GM12874 (cell line): ENCODE results near the gene TSSK1B.

Source experiments
- TF ChIP-seq, protein P1 (sequence below): IDR thresholded peaks from 2 replicates; pipeline ENCODE4 v1.5.1; 2011; ENCODE audit warnings: low read depth, mild to moderate bottlenecking, control low read depth, low read length, moderate library complexity; ENCODE audit not compliant: insufficient read depth

Gene TSSK1B

DNA sequence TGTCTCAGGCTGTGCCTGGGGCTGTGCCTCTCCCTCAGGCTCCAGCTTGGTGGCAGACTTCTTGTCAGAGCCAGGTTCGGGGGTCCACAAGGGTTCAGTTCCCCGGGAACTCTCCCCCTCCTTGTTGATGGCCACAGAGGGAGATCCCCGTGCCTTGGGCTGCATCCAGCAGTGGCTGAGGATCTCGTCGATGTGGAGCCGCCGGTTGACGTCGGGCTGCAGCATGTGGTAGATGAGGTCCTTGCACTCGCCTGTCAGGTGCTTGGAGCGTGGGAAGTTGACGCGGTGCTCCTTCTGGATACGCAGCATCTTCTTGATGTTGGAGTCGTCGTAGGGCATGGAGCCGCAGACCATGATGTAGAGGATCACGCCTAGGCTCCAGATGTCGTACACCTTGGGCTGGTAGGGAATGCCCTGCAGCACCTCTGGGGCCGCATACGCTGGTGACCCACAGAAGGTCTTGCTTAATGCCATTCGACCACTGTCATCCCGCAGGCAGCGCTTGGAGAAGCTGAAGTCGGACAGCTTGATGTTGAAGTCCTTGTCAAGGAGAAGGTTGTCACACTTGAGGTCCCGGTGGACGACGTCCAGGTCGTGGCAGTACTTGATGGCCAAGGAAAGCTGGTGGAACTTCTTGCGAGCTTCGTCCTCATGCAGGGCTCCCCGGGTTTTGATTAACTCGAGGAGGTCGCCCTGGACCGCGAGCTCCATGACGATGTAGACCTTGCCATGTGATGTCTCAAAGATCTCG lies 752 bp downstream of the TSSK1B start:
- TF ChIP-seq, protein P1, sequence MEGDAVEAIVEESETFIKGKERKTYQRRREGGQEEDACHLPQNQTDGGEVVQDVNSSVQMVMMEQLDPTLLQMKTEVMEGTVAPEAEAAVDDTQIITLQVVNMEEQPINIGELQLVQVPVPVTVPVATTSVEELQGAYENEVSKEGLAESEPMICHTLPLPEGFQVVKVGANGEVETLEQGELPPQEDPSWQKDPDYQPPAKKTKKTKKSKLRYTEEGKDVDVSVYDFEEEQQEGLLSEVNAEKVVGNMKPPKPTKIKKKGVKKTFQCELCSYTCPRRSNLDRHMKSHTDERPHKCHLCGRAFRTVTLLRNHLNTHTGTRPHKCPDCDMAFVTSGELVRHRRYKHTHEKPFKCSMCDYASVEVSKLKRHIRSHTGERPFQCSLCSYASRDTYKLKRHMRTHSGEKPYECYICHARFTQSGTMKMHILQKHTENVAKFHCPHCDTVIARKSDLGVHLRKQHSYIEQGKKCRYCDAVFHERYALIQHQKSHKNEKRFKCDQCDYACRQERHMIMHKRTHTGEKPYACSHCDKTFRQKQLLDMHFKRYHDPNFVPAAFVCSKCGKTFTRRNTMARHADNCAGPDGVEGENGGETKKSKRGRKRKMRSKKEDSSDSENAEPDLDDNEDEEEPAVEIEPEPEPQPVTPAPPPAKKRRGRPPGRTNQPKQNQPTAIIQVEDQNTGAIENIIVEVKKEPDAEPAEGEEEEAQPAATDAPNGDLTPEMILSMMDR = no peak

- TF ChIP-seq, protein P1 = no peak
These were observed 1.7 kb downstream of the TSSK1B start for GRCh38 chr5:113433071-113433470.

GRCh38 chr5:113427871-113428574 lies 6.8 kb downstream of the TSSK1B start:
- TF ChIP-seq, protein P1 = no peak

DNA sequence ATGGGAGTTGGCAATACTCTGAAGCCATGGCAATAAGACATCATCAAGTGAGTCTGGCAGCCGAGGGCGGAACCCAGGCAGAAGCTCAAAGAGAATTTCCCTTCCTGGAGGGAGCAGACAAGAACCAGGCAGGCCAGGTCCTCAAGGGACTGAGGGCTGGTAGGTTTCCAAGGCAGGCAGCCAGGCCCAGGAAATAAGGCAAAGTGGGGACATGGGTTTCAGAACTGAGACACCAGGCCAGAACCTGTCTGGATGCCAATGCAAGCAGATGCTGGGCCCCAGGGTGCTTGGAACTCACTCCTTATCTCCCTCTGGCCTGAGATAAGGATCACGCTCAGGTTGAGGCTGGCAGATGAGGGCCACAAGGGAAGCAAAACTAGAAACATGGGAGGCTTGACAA lies 8.9 kb downstream of the TSSK1B start:
- TF ChIP-seq, protein P1 = no peak

GRCh38 chr5:113421693-113422092 lies 13.1 kb downstream of the TSSK1B start:
- TF ChIP-seq, protein P1 = no peak

GRCh38 chr5:113405530-113405929 lies 29.3 kb downstream of the TSSK1B start:
- TF ChIP-seq, protein P1 = no peak

- TF ChIP-seq, protein P1 = no peak
These were observed 30.5 kb downstream of the TSSK1B start for GRCh38 chr5:113404269-113404668.
